ENCODE results near the gene HOXB2.

Gene HOXB2

GRCh38 chr17:48565022-48565554 is 20.2 kb upstream of the HOXB2 start:
- no peak for DNase-seq

- DNase-seq: no peak
These were observed 19.5 kb upstream of the HOXB2 start for GRCh38 chr17:48564188-48565021.

- no peak for DNase-seq
These were observed 18.9 kb upstream of the HOXB2 start for GRCh38 chr17:48563867-48564187.

- no peak for DNase-seq
These were observed 18.5 kb upstream of the HOXB2 start for GRCh38 chr17:48563385-48563838.

- no peak for DNase-seq
These were observed 18.0 kb upstream of the HOXB2 start for GRCh38 chr17:48562934-48563333.

DNA sequence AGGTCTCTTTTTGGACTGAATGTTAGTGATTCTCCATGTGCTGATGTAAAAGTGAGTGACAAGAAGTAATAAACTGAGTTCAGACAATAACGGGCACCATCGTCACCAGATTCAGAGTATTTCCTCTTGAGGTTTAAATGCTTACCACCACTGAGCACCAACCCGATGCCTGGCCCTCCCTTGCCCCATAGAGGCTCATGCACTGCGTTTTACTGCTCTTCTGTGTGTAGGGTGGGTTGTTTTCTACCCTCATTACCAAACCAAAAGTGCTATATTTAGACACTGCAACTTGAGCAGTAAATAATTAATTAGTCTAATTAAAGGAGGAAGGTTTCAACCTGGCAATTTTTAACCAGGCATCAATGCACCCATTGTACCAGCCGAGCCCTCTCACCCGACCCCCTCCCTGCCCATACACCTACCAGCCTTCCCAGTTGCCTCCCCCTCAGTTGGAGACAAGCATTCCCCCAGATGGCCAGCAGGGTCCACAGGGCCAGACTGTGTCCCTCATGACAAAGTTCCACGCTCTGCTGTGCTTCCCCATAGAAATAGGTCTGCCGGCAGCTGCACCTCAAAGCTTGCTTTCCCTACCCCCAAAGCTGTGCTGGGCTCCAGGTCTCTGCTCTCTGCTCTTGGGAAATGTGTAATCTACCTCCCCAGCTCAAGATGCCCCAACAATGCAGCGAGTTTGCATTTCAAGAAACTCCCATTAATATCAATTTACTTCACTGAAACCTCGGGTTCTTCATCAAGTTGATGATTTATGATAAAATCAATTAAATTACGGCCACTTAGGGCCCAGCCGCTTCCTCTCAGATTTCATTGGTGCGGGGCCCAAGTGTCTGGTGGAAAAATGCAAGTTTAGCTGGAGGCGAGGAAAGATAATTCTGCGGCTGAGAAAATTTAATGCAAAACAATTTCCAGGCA is 17.2 kb upstream of the HOXB2 start:
- DNase-seq: no peak

DNA sequence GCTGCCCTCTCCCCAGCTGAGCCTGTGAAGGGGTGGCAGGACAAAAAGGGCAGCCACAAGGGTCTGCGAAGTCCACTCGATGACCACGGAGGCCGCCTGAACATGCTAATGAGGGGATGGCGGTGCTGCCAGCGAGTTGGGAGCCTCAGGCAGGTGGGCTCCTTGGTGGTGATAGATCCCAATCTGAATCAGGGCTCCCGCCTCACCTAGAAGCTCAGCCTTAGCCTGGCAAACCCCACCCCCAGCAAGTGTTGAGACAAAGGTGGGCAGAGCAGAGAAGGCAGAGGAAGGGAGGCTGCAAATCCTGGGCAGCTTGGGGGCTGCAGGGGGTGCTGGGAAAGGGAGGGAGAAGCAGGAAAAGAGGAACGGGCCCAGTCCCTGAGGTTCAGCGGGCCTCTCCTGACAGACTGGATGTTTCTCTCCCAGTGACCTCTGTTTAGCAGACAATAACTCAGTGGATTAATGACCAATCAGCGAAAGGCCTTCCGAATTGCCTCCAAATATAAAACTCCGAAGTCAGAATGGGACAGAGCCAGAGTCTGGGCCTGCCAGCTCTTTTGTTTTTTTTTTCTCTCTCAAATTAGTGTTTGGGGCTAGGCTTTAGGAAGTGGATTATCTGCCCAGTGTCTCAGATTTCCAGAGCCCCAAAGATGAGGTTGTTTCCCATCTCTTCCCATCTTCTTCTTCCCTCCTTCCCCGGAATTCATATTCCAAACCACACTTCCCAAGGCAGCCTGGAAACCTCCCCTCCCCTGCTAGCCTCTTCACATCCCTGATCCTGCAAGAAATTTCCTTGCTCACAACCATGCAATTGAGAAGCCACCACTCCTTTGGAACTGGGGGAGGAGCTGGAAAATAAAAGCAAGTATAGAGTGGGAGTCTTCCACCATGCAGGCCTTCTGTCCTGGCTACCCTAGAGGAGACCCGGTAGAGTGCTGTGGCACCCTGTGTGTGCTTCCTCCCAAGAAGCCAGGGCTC is 15.2 kb upstream of the HOXB2 start:
- DNase-seq: no peak

DNA sequence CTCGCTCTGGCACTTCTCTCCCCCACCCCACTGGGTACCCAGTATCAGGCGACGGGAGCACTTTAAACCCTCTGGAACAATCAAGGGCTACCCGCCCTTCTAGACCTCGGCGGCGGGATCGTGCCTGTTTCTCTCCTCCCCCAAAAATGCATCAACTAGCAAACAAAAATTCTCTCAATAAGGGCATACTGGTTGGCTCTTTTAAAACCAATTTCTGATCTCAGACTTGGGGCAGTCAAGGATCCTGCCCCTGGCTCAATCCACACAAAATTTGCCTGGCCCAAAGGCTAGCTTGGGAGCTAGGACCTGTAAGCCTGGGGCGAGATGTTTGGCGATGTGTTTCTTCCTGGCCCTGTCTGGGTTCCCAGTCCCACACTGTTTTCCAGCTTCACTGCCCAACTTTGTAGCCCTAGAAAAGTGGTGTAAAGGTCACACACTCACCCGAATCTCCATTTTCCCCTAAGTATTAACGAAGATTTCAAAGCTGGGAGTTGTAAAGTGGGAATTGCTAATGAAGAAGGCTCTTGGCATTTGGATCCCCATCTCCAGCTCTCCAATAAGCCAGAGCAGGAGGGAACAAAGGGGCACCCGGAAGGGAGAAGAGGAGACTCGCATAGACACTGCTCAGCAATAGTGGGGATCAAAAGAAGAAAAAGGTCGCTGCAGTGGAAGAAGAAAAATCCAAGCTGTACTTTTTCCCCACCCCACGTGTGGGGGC is 14.4 kb upstream of the HOXB2 start:
- no peak for DNase-seq

- no peak for DNase-seq
These were observed 13.9 kb upstream of the HOXB2 start for GRCh38 chr17:48558831-48559121.

- no peak for DNase-seq
These were observed 13.3 kb upstream of the HOXB2 start for GRCh38 chr17:48558057-48558830.

DNA sequence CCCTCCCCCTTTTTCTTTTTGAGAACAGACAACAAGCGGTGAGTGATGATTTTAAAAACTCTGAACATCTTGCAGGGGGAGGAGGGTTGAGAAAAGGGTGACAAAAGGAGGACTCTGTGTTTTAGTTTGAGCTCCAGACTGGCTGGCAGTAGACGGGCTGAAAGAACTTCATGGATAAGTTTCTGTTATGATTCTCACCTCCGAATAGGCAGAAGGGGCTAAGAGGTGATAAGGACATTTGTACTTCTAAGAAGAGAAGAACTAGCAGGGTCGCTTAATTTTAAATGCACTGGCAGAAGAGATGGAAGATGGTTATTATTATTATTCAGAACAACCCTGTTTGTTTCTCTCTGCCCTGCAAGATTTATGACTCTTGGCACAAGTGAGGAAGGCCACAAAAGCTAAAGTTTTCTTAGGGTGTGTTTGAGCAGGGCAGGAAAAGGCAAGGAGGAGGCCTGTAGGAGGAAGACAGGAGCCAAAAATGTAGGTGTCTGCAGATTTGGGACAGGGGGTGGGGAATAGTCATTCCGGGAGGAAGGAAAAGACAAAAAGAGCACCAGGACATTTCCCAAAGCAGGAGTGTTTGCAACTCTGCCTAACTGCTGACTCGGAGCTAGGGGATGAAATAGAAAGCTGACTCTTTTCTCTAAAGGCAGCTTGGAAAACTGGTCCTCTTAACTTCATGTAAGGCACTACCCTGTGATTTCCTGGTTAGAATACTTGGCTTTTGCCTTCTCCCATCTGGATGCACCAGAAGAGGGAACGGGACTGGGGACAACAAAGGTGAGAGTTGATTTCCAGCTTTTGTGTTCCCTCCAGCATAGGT is 11.9 kb upstream of the HOXB2 start:
- no peak for DNase-seq

- no peak for DNase-seq
These were observed 11.3 kb upstream of the HOXB2 start for GRCh38 chr17:48556229-48556575.

GRCh38 chr17:48555258-48556228 is 10.6 kb upstream of the HOXB2 start:
- DNase-seq: no peak

GRCh38 chr17:48554412-48555257 is 9.7 kb upstream of the HOXB2 start:
- DNase-seq: no peak

DNA sequence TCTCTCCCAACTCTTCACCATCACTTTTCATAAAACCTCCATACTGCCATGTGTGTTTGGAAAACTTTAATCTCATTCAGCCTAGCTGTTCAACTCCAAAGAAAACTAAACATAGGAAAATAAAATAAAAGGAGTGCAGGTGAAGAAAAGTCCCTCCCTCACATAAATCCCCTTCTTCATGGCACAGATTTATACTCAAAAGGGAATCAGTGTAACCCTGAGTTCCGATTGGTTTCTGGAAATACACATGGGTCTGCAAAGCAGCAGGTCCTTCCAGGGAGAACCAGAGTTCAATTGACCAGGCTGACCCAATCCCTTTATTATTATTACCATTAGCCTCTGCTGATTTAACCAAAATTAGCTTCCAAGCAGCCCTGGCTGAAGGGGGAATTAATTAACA is 8.9 kb upstream of the HOXB2 start:
- no peak for DNase-seq

DNA sequence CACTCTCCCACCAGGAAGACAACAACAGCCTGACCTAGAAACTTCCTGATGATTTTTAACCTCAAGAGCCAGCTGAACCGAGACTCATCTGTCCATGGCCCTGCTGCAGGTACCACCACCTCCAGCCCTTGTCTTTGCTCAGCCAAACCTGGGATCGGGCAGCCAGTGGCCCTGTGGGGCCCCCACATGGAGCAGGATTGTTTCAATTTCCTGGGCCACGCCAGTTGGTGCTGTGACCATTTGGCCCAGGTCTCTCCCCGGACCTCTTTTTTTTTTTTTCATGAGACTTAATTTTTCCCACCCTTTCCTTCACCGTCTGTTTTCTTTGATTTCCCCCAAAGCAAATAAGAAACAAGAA is 8.3 kb upstream of the HOXB2 start:
- no peak for DNase-seq

DNA sequence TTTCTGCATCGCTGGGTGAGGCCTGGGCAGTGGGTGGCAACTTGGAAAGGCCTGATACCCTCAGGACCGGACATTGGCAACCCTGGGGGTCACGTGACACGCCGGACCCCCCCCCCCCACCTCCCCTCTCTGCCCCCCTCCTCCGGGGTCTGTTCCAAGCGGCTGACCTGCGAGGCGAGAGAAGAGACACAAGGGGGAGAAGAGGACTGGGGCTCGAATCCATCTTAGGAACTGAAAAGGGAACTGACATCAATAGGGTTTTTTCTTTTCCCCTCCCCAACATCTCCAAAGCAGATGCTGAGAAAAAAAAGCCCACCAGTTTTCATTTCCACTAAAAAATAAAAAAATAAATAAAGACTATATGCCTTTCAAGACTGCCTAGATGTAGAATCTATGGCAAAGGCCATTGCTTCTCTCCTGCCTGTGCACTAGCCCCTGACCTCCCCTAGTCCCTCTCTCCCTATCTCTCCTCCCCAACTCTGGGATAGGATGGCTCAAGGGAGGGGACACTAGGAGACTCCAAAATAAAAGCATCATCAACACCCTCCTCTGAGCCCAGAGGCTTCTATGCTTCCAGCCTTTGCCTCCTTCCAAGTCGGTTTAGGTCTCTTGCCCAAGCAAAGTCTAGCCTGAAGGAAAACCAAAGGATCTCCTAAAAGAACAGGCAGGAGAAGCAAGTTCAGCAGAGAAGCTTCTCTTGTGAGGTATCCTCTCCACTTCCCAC is 7.7 kb upstream of the HOXB2 start:
- no peak for DNase-seq
